Mucosa of stomach (tissue), 1 donor: ENCODE measurements around the gene PHACTR1.

Source experiments
- H3K27me3 ChIP-seq: one replicate; pipeline ENCODE4 v1.7.0; 2013; ENCODE audit warnings: mild to moderate bottlenecking, low read length; ENCODE audit not compliant: control insufficient read depth, insufficient read depth
- H3K36me3 ChIP-seq: one replicate; pipeline ENCODE4 v1.7.0; 2013; ENCODE audit warnings: low read length; ENCODE audit not compliant: control insufficient read depth, insufficient read depth
- H3K4me1 ChIP-seq: one replicate; pipeline ENCODE4 v1.7.0; 2013; ENCODE audit warnings: mild to moderate bottlenecking, low read length; ENCODE audit not compliant: control insufficient read depth, insufficient read depth
- H3K4me3 ChIP-seq: one replicate; pipeline ENCODE4 v1.7.0; 2013; ENCODE audit warnings: low read length
- H3K9ac ChIP-seq: one replicate; pipeline ENCODE4 v1.7.0; 2013; ENCODE audit warnings: mild to moderate bottlenecking, low read length, moderate library complexity
- H3K9me3 ChIP-seq: one replicate; pipeline ENCODE4 v1.7.0; 2013; ENCODE audit warnings: mild to moderate bottlenecking, low read length, moderate library complexity; ENCODE audit not compliant: control insufficient read depth
- donor health status: Pancreatic carcinoma.

PHACTR1 gene

GRCh38 chr6:13038315-13038714 lies 321.7 kb downstream of the PHACTR1 start:
- Histone ChIP-seq H3K4me1 (no peaks in the 10 kb centered on the region), H3K9me3 (no peaks in the 10 kb centered on the region), H3K36me3 (no peaks in the 10 kb centered on the region)

GRCh38 chr6:13038741-13039190 lies 322.2 kb downstream of the PHACTR1 start:
- no peak overlapping the region for H3K4me3 ChIP-seq
- H3K9ac ChIP-seq, result no peak overlapping the region
- no peaks in the 10 kb centered on the region for H3K36me3 ChIP-seq
- no peaks in the 10 kb centered on the region for H3K27me3 ChIP-seq
- H3K9me3 ChIP-seq, result no peaks in the 10 kb centered on the region
- no peaks in the 10 kb centered on the region for H3K4me1 ChIP-seq

More at GRCh38 chr6:13038315-13038714, 321.7 kb downstream of the PHACTR1 start:
- Histone ChIP-seq H3K9ac (no peak overlapping the region), H3K4me3 (no peak overlapping the region), H3K27me3 (no peaks in the 10 kb centered on the region)

- H3K36me3 ChIP-seq, result no peaks in the 10 kb centered on the region
- H3K9me3 ChIP-seq, result no peaks in the 10 kb centered on the region
- H3K4me1 ChIP-seq, result no peaks in the 10 kb centered on the region
These were observed 327.8 kb downstream of the PHACTR1 start for GRCh38 chr6:13044390-13044789.

GRCh38 chr6:13044896-13045295 lies 328.3 kb downstream of the PHACTR1 start:
- no peak overlapping the region for H3K9ac ChIP-seq
- no peaks in the 10 kb centered on the region for H3K9me3 ChIP-seq
- H3K4me1 ChIP-seq, result no peaks in the 10 kb centered on the region
- no peaks in the 10 kb centered on the region for H3K27me3 ChIP-seq
- H3K36me3 ChIP-seq, result no peaks in the 10 kb centered on the region
- H3K4me3 ChIP-seq, result no peak overlapping the region

More at GRCh38 chr6:13044390-13044789, 327.8 kb downstream of the PHACTR1 start:
- Histone ChIP-seq H3K27me3 (no peaks in the 10 kb centered on the region), H3K9ac (no peak overlapping the region), H3K4me3 (no peak overlapping the region)

- Histone ChIP-seq H3K4me1 (no peaks in the 10 kb centered on the region), H3K9ac (no peak overlapping the region)
These were observed 329.1 kb downstream of the PHACTR1 start for GRCh38 chr6:13045676-13046075.

GRCh38 chr6:13046084-13046483 lies 329.5 kb downstream of the PHACTR1 start:
- Histone ChIP-seq H3K27me3 (no peaks in the 10 kb centered on the region), H3K4me3 (no peak overlapping the region), H3K36me3 (no peaks in the 10 kb centered on the region), H3K9ac (no peak overlapping the region), H3K9me3 (no peaks in the 10 kb centered on the region), H3K4me1 (no peaks in the 10 kb centered on the region)

More at GRCh38 chr6:13045676-13046075, 329.1 kb downstream of the PHACTR1 start:
- Histone ChIP-seq H3K27me3 (no peaks in the 10 kb centered on the region), H3K36me3 (no peaks in the 10 kb centered on the region), H3K4me3 (no peak overlapping the region), H3K9me3 (no peaks in the 10 kb centered on the region)

- Histone ChIP-seq H3K36me3 (no peaks in the 10 kb centered on the region), H3K27me3 (no peaks in the 10 kb centered on the region), H3K9me3 (no peaks in the 10 kb centered on the region), H3K4me3 (no peak overlapping the region), H3K9ac (no peak overlapping the region), H3K4me1 (no peaks in the 10 kb centered on the region)
These were observed 331.5 kb downstream of the PHACTR1 start for GRCh38 chr6:13048113-13048512.

GRCh38 chr6:13049666-13050254 lies 333.2 kb downstream of the PHACTR1 start:
- H3K4me1 ChIP-seq, result no peaks in the 10 kb centered on the region
- no peak overlapping the region for H3K9ac ChIP-seq
- H3K36me3 ChIP-seq, result no peaks in the 10 kb centered on the region
- H3K27me3 ChIP-seq, result no peaks in the 10 kb centered on the region
- H3K4me3 ChIP-seq, result no peak overlapping the region
- no peaks in the 10 kb centered on the region for H3K9me3 ChIP-seq

- H3K4me1 ChIP-seq, result no peaks in the 10 kb centered on the region
- H3K9me3 ChIP-seq, result no peaks in the 10 kb centered on the region
- no peaks in the 10 kb centered on the region for H3K27me3 ChIP-seq
- no peaks in the 10 kb centered on the region for H3K36me3 ChIP-seq
- no peak overlapping the region for H3K9ac ChIP-seq
- no peak overlapping the region for H3K4me3 ChIP-seq
These were observed 336.5 kb downstream of the PHACTR1 start for GRCh38 chr6:13053006-13053461.

- no peaks in the 10 kb centered on the region for H3K4me1 ChIP-seq
- no peaks in the 10 kb centered on the region for H3K36me3 ChIP-seq
- H3K27me3 ChIP-seq, result no peaks in the 10 kb centered on the region
- H3K9ac ChIP-seq, result no peak overlapping the region
- no peaks in the 10 kb centered on the region for H3K9me3 ChIP-seq
- no peak overlapping the region for H3K4me3 ChIP-seq
These were observed 341.5 kb downstream of the PHACTR1 start for GRCh38 chr6:13058051-13058450.

- no peaks in the 10 kb centered on the region for H3K27me3 ChIP-seq
- H3K36me3 ChIP-seq, result no peaks in the 10 kb centered on the region
- no peaks in the 10 kb centered on the region for H3K4me1 ChIP-seq
- no peaks in the 10 kb centered on the region for H3K9me3 ChIP-seq
- no peak overlapping the region for H3K4me3 ChIP-seq
- no peak overlapping the region for H3K9ac ChIP-seq
These were observed 342.5 kb downstream of the PHACTR1 start for GRCh38 chr6:13059026-13059425.

- Histone ChIP-seq H3K27me3 (no peaks in the 10 kb centered on the region), H3K4me1 (no peaks in the 10 kb centered on the region), H3K9ac (no peak overlapping the region), H3K9me3 (no peaks in the 10 kb centered on the region), H3K36me3 (no peaks in the 10 kb centered on the region), H3K4me3 (no peak overlapping the region)
These were observed 346.8 kb downstream of the PHACTR1 start for GRCh38 chr6:13063300-13063918.
